KOPT-K1 (cell line): Measurements from ENCODE around the gene C9orf50.
"Not testable (repeated sequence)": the region's sequence is repeated elsewhere in the genome, so short reads cannot be mapped to it uniquely, and the experiment has no call there.

Experiments used
- H3K27ac ChIP-seq: fragments of 200-600 bp; sonication (generic); 2 replicates; pipeline ENCODE4 v1.5.1; 2016; ENCODE audit warnings: antibody characterized with exemption, mild to moderate bottlenecking, low read depth, low read length; ENCODE audit not compliant: poor library complexity, severe bottlenecking
- H3K36me3 ChIP-seq: fragments of 200-600 bp; sonication (generic); 2 replicates; pipeline ENCODE4 v1.5.1; 2017; ENCODE audit warnings: antibody characterized with exemption, mild to moderate bottlenecking, low read length, moderate library complexity; ENCODE audit not compliant: insufficient read depth
- H3K9me3 ChIP-seq: fragments of 200-600 bp; sonication (generic); 2 replicates; pipeline ENCODE4 v1.5.1; 2017; ENCODE audit warnings: antibody characterized with exemption, low read length, mild to moderate bottlenecking; ENCODE audit not compliant: insufficient read depth, poor library complexity, severe bottlenecking

C9orf50 gene

DNA sequence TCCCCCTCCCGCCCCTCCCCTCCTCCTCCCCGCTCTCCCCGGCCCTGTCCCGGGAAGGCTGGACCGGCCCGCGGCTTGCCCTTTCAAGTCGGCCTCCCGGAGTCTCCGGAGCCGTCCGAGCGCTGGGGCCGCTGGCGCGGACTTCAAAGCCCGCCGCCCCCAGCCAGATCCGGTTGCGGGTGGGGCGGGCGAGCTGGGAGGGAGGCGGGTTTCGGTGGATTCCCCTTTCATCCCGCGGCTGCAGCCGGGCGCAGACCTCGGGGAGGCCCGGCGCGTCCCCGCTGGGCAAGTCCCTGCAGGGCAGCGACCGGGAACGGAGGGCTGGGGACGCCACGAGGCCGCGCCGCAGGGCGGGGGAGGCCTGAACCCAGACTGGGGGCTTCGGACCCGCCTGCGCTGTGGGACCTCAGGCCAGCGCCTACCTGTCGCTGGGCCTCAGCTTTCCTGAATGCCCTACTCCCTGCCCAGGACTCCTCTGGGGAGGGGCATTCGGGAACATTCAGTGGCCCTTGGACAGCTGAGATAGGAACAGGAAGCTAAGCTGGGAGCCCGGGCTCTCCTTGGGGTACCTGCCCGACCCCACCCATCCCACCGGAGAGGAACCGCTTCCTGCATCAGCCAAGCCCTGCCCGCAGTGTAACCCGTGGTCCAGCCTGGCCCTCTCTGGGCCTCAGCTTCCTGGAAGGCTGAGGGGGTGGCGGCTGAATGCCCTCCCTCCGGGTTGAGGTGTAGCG, 23.4 kb downstream of the C9orf50 start:
- H3K27ac ChIP-seq = no peak overlapping the region
- H3K36me3 ChIP-seq = no peaks in the 10 kb centered on the region
- H3K9me3 ChIP-seq = no peaks in the 10 kb centered on the region

DNA sequence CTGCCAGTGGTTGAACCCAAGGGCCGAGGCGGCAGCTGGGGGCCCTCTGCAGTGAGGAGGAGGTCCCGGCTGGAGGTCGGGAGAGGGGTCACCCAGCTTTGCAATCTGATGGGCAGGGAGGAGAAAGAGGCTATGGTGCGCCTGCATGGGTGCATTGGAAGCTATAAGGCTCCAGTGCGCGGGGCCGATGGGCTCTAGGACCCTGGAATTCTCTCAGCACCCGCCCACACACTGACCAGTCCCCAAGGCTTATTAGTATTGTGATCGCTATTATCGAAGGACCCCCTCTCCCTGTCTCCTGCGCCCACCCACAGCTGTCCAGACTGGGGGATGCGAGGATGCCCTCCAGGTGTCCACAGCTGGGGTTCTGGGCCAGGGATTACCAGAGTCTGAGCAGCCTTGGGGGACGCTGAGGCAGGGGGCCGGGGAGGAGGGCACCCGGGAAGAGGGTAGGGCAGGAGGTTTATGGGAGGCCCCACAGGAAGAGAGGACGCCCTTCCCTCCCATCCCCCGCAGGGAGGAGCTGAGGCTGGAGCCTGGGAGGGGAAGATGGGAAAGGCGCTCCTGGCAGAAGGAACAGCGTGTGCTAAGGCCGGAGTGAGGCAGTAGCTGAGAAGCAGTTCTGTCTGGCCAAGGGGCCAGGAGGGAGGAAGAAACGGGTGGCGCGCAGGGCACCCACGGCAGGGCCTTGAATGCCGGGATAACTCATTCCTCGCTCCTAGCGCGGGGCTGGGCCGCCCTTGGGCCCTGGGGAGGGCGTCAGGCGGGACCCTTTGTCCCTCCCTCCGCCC, 24.2 kb downstream of the C9orf50 start:
- Histone ChIP-seq H3K27ac (no peak overlapping the region), H3K36me3 (no peaks in the 10 kb centered on the region), H3K9me3 (no peaks in the 10 kb centered on the region)

DNA sequence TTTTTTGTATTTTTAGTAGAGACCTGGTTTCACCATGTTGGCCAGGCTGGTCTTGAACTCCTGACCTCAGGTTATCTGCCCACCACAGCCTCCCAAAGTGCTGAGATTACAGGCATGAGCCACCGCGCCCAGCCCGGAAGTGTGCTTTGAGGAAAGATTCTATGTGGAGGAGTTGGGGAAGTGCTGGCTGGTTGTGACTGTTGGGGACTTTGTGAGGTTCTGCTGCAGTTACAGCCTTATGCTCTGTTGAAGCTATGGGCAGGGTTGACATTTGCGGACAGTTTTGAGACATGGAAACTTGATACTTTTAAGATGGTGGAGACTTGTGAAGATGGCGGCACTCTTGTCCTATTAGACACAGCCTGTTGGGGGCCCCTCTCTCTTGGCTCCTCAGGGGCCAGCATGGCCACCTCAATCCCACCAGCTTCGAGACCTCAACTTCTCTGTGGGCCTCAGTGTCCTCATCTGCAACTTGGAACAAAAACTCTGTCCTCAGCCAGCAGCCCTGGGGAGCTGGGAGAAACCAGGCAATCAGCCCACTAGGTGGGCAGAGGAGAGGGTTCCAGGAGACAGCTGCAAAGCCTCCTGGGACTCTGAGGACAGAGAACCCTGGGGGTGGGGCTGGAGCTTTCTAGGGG, 24.9 kb downstream of the C9orf50 start:
- H3K27ac ChIP-seq = no peak overlapping the region
- H3K36me3 ChIP-seq = no peaks in the 10 kb centered on the region
- H3K9me3 ChIP-seq = no peaks in the 10 kb centered on the region

DNA sequence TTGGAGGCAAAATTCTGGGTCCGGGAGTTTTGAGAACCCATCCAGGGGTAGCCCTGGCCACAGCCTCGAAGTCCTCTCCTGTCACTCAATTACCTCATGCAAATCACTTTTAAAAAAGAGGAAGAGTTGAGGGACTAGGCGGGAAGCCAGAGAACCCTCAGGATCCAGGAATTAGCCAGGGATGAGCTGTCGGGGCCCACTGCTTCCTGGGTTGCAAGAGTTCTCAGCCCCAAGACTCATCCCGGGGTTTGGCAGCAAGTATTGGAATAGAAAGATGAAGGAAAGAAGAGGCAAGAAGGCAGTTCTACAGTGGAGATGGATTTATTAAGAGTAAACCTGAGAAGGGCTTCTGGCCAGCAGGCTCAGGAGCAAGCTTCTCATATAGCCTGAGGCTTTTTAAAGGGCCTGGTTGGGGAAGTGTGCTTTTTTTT, 25.6 kb downstream of the C9orf50 start:
- no peaks in the 10 kb centered on the region for H3K9me3 ChIP-seq

DNA sequence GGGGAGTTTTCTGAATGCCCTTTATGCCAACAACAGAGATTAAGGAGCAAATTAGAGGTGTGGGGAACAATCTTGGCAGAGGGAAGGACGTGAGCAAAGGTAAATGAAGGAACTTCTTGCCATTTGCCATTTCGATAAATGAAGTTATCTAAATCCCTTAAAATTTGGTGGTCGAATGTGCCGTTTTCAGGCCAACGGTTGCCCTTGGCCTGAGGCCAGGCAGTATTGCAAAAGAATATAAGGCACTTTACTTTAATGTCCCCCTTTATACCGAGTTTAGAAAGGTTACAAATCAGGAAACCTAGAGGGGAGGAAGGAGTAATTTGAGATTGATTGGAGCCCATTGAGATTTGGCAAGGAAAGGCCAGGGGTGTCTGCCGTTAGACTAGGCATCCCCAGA, 26.3 kb downstream of the C9orf50 start:
- no peak overlapping the region for H3K27ac ChIP-seq
- H3K36me3 ChIP-seq = no peaks in the 10 kb centered on the region
- H3K9me3 ChIP-seq = no peaks in the 10 kb centered on the region

More for the DNA sequence above, 25.6 kb downstream of the C9orf50 start:
- Histone ChIP-seq H3K36me3 (no peaks in the 10 kb centered on the region), H3K27ac (no peak overlapping the region)

DNA sequence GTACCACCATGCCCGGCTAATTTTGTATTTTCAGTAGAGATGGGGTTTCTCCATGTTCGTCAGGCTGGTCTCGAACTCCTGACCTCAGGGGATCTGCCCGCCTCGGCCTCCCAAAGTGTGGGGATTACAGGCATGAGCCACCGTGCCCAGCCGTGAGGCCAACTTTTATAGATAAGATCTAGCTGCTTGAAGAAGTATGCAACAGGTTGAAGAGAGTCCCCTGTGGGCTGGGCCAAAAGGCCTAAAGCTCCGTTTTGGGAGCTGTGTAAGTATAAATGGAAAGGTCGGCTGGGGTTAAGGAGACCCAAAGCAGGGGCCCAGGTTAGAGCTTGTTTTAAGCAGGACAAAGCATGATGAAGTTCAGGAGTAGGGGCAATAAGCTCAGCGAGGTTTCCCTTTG, 28.1 kb downstream of the C9orf50 start:
- H3K9me3 ChIP-seq, H3K36me3 ChIP-seq, H3K27ac ChIP-seq: not testable (repeated sequence)

DNA sequence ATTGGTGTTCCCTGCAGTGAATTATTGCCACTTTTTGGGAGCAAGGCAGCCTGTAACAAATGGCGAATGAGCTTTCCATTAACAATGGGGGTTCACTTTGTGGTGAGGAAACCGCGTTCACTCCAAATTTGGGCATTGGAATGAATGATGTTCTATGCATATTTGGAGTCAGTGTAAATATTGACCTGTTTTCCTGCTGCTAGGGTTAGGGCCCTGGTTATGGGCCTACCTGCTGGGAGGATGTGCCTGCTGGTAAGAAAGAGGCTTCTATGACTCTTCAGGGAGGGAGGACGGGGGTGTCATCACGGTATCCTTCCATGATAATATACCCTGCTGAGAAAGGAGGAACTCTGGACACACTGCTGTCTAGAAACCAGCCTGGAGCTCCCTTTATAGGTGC, 29.0 kb downstream of the C9orf50 start:
- Histone ChIP-seq H3K27ac (no peak overlapping the region), H3K9me3 (no peaks in the 10 kb centered on the region), H3K36me3 (no peaks in the 10 kb centered on the region)

DNA sequence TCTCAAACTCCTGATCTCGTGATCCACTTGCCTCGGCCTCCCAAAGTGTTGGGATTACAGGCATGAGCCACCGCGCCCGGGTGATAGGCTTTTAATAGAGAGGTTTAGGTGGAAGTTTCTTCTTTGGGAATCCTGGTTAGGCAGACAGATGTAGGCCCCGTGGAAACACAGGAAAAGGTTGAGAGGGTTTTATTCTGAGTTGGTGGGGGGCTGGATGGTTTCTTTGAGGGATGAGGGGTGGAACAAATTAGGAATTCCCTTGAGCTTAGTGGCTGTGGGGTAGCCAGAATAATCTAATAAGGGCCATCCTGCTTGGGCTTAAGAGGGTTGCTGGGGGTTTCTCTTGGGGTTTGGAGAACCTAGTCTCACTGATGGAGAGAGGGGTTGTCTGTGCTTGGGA, 30.4 kb downstream of the C9orf50 start:
- Histone ChIP-seq H3K27ac (no peak overlapping the region), H3K9me3 (no peaks in the 10 kb centered on the region), H3K36me3 (no peaks in the 10 kb centered on the region)

DNA sequence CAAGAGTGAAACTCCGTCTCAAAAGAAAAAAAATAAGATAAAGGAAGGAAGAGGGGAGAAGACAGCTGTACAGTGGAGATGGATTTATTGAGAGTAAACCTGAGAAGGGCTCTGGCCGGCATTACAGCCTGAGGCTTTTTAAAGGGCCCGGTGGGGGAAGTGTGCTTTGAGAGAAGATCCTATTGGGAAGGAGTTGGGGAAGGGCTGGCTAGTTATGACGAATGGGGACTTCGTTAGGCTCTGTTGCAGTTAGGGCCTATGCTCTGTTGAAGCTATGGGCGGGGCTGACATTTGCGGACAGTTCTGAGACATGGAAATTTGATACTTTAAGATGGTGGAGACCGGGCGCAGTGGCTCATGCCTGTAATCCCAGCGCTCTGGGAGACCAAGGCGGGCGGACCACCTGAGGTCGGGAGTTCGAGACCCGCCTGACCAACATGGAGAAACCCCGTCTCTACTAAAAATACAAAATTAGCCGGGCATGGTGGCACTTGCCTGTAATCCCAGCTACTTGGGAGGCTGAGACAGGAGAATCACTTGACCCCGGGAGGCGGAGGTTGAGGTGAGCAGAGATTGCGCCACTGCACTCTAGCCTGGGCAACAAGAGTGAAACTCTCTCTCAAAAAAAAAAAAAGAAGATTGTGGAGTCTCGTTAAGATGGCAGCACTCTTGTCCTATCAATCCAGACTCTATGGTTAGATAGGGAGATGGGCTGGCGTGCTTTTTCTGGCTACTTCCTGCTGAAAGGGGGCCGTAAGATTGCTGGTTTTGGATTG, 33.2 kb downstream of the C9orf50 start:
- Histone ChIP-seq H3K36me3 (no peaks in the 10 kb centered on the region), H3K9me3 (no peaks in the 10 kb centered on the region), H3K27ac (no peak overlapping the region)

DNA sequence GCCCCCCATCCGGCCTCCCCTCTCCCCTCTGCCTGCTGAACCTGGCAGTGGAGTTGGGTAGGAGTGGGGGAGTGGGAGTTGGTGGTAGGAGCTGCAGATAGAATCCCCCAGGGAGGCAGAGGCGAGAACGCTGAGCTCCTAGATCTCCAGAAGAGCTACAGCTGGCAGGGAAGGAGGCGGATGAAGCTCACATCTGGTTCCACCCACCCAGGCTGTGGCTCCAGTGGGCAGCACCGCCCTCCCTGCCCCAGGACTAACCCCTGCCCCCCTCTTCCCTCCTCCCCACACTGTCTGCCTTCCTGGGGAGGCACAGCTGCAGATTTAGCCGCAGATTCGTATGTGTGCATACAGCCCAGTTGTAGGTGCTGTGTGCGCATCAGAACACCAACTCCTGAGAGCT, 34.2 kb downstream of the C9orf50 start:
- no peaks in the 10 kb centered on the region for H3K9me3 ChIP-seq
- no peaks in the 10 kb centered on the region for H3K36me3 ChIP-seq
- H3K27ac ChIP-seq = peak overlapping the region; percentile 28

DNA sequence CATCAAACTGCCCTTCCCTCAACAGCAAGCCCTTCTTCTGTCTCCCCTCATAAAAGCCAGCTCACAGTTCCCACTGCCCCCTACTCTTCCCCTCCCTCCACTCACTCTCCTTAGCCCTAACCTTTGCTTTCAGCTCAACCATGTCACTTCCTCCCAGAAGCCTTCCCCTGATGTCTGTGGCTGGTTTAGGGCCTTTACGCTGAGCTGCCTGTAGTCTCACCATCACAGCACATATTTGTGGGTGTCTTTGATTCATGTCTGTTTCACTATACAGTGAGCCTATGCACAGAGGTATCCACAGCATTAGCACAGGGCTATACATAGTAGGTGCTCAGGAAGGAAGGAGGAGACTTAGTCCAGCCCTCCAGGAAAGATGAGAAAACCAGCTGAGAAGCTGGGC, 34.7 kb downstream of the C9orf50 start:
- Histone ChIP-seq H3K9me3 (no peaks in the 10 kb centered on the region), H3K36me3 (no peaks in the 10 kb centered on the region), H3K27ac (peak overlapping the region; percentile 28)

DNA sequence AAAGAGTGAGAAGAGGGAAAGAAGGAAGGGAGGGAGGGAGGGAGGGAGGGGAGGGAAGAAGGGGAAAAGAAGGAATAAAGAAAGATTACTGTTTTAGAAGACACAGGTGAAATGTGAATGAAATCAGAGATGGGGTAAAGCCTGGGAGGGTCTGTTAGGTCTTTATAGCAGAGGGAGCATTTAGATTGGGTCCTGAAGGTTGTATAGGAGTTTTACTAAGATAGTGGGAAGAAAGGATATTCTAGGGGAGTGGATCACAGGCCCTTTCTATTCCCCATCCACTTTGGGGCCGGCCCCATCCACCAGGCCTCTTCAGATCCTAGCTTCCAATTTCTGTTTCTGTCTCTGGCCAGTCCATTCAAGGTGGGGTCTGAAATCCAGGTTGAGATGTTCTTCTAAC, 35.5 kb downstream of the C9orf50 start:
- Histone ChIP-seq H3K9me3 (no peaks in the 10 kb centered on the region), H3K27ac (no peak overlapping the region), H3K36me3 (no peaks in the 10 kb centered on the region)

DNA sequence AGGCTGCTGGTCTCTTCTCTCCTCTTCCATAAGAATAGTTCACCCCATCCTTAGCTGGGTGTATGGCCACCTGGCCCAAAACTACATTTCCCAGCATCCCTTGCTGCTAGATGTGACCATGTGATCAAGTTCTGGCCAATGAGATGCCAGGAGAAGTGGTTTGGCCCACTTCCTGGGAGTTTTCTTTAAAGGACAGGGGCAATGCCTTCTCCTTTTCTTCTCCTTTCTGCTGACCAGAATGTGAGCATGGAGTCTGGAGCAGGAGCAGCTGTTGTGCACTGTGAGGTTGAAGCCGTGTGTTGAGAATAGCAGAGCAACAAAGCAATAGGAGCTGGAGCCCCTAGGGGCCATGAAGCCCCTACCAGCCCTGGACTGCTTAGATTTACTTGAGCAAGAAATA, 36.8 kb downstream of the C9orf50 start:
- H3K27ac ChIP-seq = no peak overlapping the region
- H3K9me3 ChIP-seq = no peaks in the 10 kb centered on the region
- no peaks in the 10 kb centered on the region for H3K36me3 ChIP-seq

DNA sequence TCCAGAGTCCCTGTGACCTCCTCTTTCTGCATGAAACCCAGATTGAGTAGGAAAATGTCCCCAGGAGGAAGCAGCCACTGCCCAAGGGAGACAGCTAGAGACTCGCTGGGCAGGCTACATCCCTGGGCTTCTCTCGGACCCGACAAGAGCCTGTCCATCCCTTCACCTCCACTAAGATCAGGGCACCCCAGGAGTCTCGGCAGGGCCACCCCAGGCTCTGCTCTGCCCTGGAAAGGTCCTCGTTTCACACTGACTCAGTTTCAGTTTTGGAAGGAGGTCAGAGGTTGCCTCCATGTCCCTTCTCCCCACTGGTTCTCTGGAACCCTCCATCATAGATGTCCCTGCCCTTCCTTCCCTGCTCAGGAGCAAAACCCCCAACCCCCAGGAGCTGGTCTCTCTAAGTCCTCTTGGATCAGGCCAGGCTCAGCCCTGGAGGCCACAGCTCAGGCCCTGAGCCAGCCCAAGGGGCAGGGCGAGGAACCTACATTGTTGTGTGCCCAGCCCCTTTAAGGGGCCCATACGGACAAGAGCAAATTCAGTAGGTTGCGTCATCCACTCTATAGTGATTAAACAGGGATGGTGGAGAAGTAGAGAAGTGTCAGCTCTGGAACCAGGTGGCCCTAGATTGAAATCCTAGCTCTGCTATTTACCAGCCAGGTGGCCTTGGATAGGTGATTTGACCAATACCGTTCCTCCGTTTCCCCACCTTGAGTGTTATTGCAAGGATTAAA, 37.4 kb downstream of the C9orf50 start:
- Histone ChIP-seq H3K9me3 (no peaks in the 10 kb centered on the region), H3K27ac (no peak overlapping the region), H3K36me3 (no peaks in the 10 kb centered on the region)
